CD4-positive, alpha-beta T cell (primary cell): ENCODE measurements around the gene CDH12. TPM values are rescaled to one million over a fixed set of nuclear protein-coding genes. Genes with fewer than 3 reads are reported as not detected.

Experiments used
- ATAC-seq: fragments of 200-7000 bp; cut with Tn5 transposase; one replicate; pipeline ENCODE4 v1.10.0; 2022; ENCODE audit warnings: mild to moderate bottlenecking; ENCODE audit not compliant: poor library complexity
- CTCF ChIA-PET: fragments of 350-600 bp; sonication (Branson Sonifier 250); formaldehyde crosslinking; loops from one replicate; lab custom pipeline; 2021; ENCODE audit warnings: antibody characterized with exemption, inconsistent platforms; lab: Charles Lee
- POLR2A ChIA-PET: fragments of 350-600 bp; sonication (Branson Sonifier 250); formaldehyde crosslinking; loops from one replicate; lab custom pipeline; 2021; ENCODE audit warnings: antibody characterized with exemption, inconsistent platforms; lab: Charles Lee
- DNase-seq, 14 experiments: peaks; one replicate each; pipeline ENCODE4 v3.0.0-alpha.2; 2013 to 2020; ENCODE audit warnings: mixed read lengths in 2 of 14
- H3K27ac ChIP-seq, 2 donors: one replicate each; pipeline versions ENCODE4 v1.5.1 to v1.7.0; 2013; ENCODE audit warnings: low read length in 2 of 2, low read depth in 1 of 2, mild to moderate bottlenecking in 1 of 2
- H3K27me3 ChIP-seq, 2 experiments: 1 replicate in 1 of 2; 2 replicates in 1 of 2; pipeline versions ENCODE4 v1.6.1 to v1.7.0; 2013; ENCODE audit warnings: low read length in 2 of 2, control low read depth in 1 of 2, mild to moderate bottlenecking in 1 of 2, moderate library complexity in 1 of 2; ENCODE audit not compliant: insufficient read depth in 2 of 2, control insufficient read depth in 1 of 2
- H3K36me3 ChIP-seq: one replicate; pipeline ENCODE4 v1.6.1; 2013; ENCODE audit warnings: low read length, control low read depth; ENCODE audit not compliant: insufficient read depth
- H3K4me1 ChIP-seq: one replicate; pipeline ENCODE4 v1.6.1; 2013; ENCODE audit warnings: low read length, control low read depth; ENCODE audit not compliant: insufficient read depth
- H3K4me3 ChIP-seq: one replicate; pipeline ENCODE4 v1.5.1; 2013; ENCODE audit warnings: mild to moderate bottlenecking, low read length, moderate library complexity
- H3K9me3 ChIP-seq, 2 experiments: 1 replicate in 1 of 2; 2 replicates in 1 of 2; pipeline versions ENCODE4 v1.6.1 to v1.7.0; 2013; ENCODE audit warnings: low read length in 2 of 2, mild to moderate bottlenecking in 2 of 2, control low read depth in 1 of 2, moderate library complexity in 1 of 2; ENCODE audit not compliant: control insufficient read depth in 1 of 2, insufficient read depth in 1 of 2
- H3K27ac Mint-ChIP-seq: one replicate; pipeline ENCODE4 v1.8.0; 2020; ENCODE audit warnings: mixed read lengths
- H3K27me3 Mint-ChIP-seq: one replicate; pipeline ENCODE4 v1.8.0; 2021; ENCODE audit warnings: mixed read lengths
- H3K36me3 Mint-ChIP-seq: one replicate; pipeline ENCODE4 v1.8.0; 2021; ENCODE audit warnings: low read depth, mixed read lengths
- H3K4me1 Mint-ChIP-seq: one replicate; pipeline ENCODE4 v1.8.0; 2021; ENCODE audit warnings: low read depth, mixed read lengths
- H3K4me3 Mint-ChIP-seq: one replicate; pipeline ENCODE4 v1.8.0; 2020; ENCODE audit warnings: mild to moderate bottlenecking, mixed read lengths
- H3K9me3 Mint-ChIP-seq: one replicate; pipeline ENCODE4 v1.8.0; 2020; ENCODE audit warnings: mixed read lengths
- CTCF ChIP-seq: fragments of 200-600 bp; IDR thresholded peaks from one replicate; pipeline ENCODE4 v1.8.0; 2022; ENCODE audit warnings: antibody characterized with exemption, mild to moderate bottlenecking
- intact Hi-C, 2 experiments: fragments of 100-400 bp; cut with DNase I in 1 of 2; cut with micrococcal nuclease in 1 of 2; formaldehyde crosslinking; loops; one replicate each; pipeline versions ENCODE4 v1.15.1 to v1.9.0; 2023 to 2025; cut with DNase I, micrococcal nuclease
- total RNA-seq, 174 experiments: library from RNA in 2 of 174; stranded (reverse) in 2 of 174; gene quantifications; one replicate each; pipeline ENCODE4 v1.2.3 and lab custom pipeline; 2021 to 2026

Gene CDH12
- total RNA-seq, 2 experiments from 2014 or later, result not detected

- H3K4me3 ChIP-seq, result no peak overlapping the region
- ChIA-PET CTCF (no interaction called here), POLR2A (no interaction called here)
- Mint-ChIP-seq H3K36me3 (no peaks in the 10 kb centered on the region), H3K4me3 (no peak overlapping the region), H3K27me3 (no peaks in the 10 kb centered on the region), H3K27ac (no peak overlapping the region), H3K9me3 (peaks cover 13% of the 10 kb centered on the region), H3K4me1 (no peaks in the 10 kb centered on the region)
- DNase-seq, result no peak
- H3K36me3 ChIP-seq, result no peaks in the 10 kb centered on the region
- no peaks in the 10 kb centered on the region for H3K9me3 ChIP-seq
- no peak overlapping the region for H3K27ac ChIP-seq
- intact Hi-C loops, result no loop called here
- no peak for TF ChIP-seq CTCF
- no peaks in the 10 kb centered on the region for H3K4me1 ChIP-seq
- no peak for ATAC-seq
- no peaks in the 10 kb centered on the region for H3K27me3 ChIP-seq
Measured at GRCh38 chr5:21858441-21858840, 994.7 kb downstream of the CDH12 start.

GRCh38 chr5:21856987-21857386, 996.2 kb downstream of the CDH12 start:
- ChIA-PET POLR2A (no interaction called here), CTCF (no interaction called here)
- Histone ChIP-seq H3K27me3 (no peaks in the 10 kb centered on the region), H3K9me3 (no peaks in the 10 kb centered on the region), H3K4me1 (no peaks in the 10 kb centered on the region), H3K36me3 (no peaks in the 10 kb centered on the region), H3K27ac (no peak overlapping the region), H3K4me3 (no peak overlapping the region)
- DNase-seq (no peak), ATAC-seq (no peak)
- intact Hi-C loops, result no loop called here
- Mint-ChIP-seq H3K27me3 (no peaks in the 10 kb centered on the region), H3K9me3 (peaks cover 8% of the 10 kb centered on the region), H3K4me3 (no peak overlapping the region), H3K36me3 (no peaks in the 10 kb centered on the region), H3K4me1 (no peaks in the 10 kb centered on the region), H3K27ac (no peak overlapping the region)
- TF ChIP-seq CTCF, result no peak

GRCh38 chr5:21847300-21847699, 1005.8 kb downstream of the CDH12 start:
- TF ChIP-seq CTCF, result no peak
- Histone ChIP-seq H3K27ac (no peak overlapping the region), H3K36me3 (no peaks in the 10 kb centered on the region), H3K4me3 (no peak overlapping the region), H3K27me3 (no peaks in the 10 kb centered on the region), H3K9me3 (peaks cover 0 to 3% of the 10 kb centered on the region in 2 experiments), H3K4me1 (no peaks in the 10 kb centered on the region)
- no peaks in the 10 kb centered on the region for H3K36me3 Mint-ChIP-seq
- no peak for ATAC-seq
- POLR2A ChIA-PET, result no interaction called here
- no peak overlapping the region for H3K4me3 Mint-ChIP-seq
- peaks cover 18% of the 10 kb centered on the region for H3K9me3 Mint-ChIP-seq
- no peaks in the 10 kb centered on the region for H3K27me3 Mint-ChIP-seq
- H3K27ac Mint-ChIP-seq, result no peak overlapping the region
- CTCF ChIA-PET, result no interaction called here
- H3K4me1 Mint-ChIP-seq, result no peaks in the 10 kb centered on the region
- no peak for DNase-seq
- intact Hi-C loops, result no loop called here
